ENCODE data around the gene UQCC2.
A peak's percentile ranks its signal among the peaks of the same experiment; 100 is the strongest.

UQCC2 gene

DNA sequence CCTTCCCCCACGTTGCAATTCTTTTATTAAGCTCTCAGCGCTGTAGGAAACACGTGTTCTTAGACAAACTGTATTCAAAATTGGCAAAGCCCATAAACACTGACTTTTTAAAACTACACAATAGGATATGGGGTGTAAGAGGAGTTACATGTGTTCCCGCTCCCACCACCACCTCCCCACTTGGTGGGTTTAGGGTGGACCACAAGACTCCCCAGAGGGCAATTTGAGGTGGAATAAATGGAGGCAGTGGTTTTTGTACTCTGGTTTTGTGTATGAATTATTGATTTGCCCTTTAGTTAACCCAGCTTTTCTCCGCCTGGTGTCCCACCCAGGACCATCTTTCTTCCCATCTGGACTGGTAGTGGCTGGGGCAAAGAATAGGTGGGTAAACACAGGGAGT is 3.7 kb downstream of the UQCC2 start:
- no peak for DNase-seq (ENCODE audit: low read depth)

DNA sequence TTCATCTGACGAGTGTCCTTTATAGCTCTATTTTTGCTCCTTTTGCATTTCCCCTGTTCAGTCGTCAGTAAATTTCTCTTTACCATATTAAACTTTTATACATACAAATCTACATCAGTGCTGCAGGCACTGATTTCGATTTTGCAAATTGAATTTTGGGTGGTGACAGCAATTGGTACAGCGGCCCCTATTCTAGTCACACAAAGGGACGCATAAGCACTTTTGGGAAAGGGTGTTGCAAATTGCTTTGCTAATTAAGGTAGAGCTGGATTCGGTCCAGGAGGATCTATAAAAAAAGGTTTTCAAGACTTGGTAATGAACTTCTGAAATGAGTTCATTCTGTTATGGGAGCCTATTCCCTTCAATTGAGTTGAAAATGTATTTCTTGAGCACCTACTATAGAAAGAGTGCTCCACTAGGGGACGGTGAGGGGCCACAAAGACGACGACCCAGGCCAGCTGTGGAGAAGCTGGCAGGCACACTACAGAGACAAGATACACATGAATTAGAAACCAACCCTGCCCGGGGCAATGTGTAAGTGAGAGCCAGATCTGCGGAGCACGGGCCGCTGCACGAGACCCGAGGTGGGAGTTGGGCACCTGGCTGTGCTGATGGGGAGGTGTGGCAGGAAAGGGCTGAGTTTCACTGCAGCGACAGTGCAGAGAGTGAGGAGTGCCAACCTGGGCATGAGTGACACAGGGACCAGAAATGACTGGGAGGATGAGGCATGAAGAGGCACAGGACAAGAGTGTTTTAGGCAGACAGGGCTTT is 5.4 kb downstream of the UQCC2 start:
- no peak for DNase-seq (ENCODE audit: low read depth)

DNA sequence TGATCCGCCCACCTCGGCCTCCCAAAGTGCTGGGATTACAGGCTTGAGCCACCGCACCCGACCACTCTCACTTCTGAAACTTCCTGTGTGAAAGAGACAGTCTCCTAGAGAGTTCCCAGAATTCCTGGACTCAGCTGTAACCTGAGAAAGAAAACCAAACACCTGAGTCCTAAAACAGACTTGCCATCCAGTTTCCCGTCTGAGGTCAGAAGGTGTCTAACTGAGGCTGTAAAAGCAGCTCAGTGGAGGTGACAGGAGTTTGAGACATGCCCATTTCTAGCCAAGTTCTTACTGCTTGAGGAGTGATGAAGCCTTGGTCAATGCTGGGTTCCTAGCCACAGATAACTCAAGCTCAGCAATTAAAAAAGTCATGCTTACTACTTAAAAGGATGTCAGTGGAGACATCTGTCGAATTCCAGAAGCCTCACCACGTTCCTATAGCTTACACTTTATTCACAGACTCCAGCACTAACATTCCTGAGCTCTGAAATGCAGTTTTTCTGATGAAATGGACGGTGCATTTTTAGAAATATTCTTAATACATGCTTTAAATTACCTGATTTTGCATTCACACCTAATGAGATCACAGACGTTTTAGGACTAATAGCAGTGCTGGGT is 6.1 kb downstream of the UQCC2 start:
- no peak for DNase-seq (ENCODE audit: low read depth)

DNA sequence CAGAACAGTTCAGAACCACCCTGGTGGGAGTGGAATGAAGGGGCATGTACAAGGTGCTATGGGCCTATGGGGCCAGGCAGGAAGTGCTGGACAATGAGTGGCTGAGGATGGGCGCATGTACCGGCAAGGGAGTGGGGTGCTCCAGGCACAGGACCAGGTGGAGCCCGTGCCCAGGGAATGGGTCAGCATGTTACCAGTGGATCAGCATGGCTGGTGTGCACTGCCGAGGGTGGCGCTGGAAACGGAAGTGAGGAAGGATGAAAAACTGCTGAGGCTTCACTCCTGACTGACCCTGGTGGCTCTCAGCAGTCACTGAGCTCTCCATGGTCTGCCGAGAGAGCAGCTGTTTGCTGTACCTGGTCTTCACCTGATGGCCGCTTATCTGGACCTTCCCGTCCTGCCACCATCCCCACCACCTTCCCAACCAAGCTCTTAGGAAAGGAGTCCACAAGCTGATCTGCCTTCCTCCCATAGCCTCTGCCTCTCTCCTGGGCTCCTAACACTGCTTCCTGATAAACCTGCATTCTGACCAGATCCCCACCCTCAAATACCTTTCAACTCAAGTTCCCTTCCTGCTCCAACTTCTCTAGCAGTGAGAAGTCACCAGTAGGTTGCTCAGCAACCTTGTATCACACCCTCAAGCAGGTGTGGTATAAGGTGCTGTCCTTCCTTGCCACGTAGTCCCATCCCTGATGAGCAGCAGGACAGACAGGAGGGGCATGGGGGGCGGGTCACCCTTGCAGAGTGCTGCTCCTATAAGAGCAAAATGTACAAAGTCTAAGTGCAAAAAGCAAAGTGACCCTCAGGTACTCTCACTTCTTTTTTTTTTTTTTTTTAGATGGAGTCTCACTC is 7.1 kb downstream of the UQCC2 start:
- DNase-seq (ENCODE audit: low read depth): no peak

DNA sequence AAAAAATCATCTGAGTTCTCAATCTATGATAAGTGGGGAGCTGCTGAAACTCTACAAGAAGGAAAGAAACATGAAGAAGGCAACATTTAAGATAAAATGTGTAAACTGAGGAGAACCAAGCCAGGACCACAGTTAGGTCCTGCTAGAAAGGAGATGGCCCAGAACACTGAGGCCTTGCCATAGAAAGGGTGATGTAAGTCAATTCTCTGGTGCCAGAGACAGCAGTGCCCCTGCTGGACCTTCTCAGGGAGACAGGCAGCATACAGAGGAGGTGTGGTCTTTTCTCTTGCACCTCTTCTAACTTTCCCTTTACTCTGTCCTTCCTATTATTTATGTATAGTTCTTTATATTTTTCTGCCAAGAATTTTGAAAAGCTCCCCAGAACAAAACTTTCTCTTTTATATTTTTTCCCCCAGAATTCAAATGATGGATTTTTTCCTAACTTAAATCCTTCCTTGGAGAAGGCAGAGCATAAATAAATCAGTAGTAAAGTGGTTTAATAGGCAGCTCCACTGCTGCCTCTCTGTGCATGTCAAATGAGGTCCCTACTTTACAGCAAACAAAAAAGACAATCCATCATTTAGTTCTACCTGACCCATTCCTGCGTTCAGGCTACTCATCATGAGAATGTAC is 9.0 kb downstream of the UQCC2 start:
- DNase-seq (ENCODE audit: low read depth): peak; percentile 81

DNA sequence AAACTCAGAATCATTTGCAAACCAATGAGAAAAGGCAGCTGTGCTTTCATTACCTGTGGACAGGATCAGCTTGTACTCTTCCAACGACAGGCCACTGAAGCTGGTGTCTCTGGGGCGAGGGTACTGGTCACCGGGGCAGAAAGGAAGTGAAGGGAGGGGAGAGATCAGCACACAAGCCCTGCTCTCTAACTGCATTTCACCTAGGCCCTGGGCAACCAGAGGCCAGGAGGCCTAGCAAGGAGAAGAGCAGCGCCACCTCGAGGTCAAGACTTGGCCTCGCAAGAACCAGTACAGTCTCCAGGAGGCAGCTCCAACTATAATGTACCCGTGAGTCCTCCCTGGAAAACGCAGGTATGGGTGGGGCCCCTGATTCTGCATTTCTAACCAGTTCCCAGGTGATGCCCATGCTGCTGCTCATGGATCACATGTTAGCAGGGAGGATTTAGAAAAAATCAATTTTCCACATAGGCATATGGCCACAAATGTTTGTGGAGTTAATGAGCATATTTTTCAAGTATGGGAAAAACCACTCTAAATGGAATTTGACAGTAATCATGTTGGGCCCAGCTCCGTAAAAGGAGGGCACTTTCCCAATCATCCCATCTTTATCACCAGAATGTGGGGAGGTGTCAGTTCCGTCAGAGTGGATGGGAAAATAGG is 11.0 kb downstream of the UQCC2 start:
- peak; percentile 86 for DNase-seq (ENCODE audit: low read depth)

DNA sequence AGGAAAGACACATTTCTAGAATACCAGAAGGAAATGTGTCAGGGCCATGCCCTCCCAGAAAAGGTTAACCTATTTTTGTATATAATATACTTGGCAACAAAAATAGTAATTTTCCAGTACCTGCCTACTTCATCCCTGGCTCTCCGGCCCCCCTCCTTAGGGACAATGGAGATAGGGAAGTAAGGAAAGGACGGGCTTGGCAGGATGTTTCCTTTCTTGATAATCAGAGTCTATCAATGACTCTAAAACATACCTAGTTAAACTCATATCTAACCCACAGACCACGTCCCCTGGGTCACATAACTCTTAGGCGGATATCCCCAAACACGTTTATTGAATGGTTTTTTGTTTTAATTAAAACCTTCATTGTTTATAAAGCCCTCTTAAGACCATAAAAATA is 11.8 kb downstream of the UQCC2 start:
- DNase-seq (ENCODE audit: low read depth): no peak

DNA sequence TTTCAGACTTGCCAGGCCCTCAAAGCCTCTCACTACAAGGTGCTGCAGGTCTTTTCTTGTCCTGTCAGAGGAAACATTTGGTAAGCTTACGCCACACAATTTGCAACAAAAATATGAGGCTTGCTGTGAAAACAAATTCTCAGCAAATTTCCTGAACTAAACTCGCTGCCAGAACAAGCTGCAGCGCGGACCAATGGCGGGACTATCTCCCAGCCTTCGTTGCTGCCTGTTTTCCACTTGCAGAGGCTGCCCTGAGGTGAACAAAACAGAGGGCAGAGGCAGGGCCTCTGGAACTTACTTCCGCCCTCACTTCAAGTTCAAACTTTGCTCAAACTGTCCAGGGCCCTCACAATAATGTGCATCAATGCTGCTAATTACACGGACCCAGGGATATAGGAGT is 12.4 kb downstream of the UQCC2 start:
- no peak for DNase-seq (ENCODE audit: low read depth)

DNA sequence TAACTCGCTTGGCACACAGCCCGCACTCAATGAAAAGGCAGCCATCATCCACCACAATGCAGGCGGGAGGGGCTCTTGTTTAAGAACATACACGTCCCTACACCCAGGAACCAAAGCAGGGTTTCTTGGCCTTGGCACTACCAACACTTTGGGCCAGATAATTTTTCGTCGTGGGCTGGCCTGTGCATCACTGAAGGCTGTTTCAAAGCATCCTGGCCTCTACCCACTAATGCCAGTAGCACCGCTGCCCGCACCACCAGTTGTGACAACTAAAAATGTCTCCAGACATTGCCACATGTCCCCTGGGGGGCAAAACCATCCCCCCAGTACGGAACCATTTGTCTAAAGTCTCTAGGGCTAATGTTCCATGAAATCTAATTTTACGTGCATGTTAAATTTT is 13.0 kb downstream of the UQCC2 start:
- DNase-seq (ENCODE audit: low read depth): no peak

DNA sequence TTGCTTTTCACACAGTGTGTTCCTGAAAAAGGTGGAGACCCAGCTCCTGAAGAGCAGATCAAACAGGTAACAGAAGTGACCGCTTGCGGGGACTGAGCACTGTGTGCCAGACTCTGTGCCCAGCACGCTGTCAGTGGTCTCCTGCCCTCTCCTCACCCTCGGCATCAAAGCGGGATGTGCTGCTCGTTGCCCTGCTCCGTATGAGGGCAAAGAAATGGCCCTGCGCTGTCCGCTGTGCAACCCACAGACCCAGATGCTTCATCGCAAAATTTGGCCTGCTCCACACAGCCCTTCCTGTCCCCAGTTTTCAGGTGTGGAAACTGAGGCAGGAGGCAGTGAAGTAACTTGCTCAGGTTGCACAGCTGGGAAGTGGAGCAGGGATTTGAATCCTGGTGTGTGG is 13.7 kb downstream of the UQCC2 start:
- DNase-seq (ENCODE audit: low read depth): no peak

DNA sequence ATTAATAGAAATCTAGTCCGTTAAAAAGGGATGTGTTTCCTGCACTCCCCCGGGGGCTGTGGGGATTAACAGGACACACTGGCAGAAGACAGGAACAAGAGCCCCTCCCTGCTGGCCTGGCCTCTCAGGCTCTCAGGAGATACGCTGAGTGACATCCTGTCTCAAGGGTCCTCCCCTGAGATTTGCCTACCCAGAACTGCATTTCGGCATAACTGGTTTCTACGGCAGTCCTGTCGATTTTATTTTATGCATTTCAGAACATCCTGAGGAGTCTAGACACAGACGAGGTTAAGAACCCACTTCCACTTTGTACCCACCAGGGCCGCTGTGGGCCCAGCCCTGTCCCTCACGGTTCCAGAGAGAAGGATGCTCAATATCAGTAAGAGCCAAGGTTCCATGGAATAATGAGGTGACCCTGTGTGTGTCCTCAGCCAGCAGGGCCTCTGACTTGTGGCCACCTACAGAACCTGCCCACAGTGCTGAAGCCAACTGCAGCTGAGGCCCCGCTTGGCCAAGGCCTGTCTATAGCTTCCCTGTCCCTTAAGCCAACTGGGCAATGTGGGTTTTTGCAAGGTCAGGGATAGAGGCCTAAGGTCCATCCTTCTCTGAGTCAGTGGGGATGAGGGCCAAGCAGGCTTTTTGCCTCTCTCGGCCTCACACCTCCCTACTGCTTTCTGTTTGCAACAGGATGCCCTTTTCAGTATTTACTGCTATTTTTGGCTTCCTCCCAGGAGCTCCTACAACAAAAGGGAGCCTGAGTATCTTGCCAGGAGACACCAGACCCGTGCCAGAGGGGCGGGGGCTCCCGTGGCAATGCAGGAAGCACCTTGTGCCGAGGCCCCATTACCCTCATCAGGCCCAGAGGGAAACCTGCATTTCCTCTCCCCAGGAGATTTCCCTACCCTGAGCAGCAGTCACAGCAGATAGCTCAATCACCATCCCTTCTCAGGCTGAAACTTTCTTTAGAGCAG is 14.7 kb downstream of the UQCC2 start:
- DNase-seq (ENCODE audit: low read depth): peak; percentile 56

DNA sequence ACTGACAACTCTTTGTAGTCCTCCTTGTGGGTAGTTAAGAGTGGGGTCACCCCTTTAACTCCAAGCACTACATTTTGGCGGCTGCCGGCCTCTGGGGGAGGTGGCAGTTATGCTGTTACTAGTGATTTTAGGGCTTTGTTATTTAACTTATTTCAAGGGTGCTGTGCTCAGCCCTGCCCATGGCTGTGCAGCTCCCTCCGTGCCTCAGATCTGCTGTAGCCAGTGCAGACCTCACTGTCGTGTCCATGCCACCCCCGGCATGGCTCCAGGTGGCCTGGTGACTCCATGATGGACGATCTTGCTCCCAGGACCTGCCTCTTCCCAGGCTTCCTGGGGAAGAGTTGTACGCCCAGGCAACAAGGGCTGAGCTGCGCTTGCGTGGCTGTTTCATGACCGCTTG is 15.4 kb downstream of the UQCC2 start:
- DNase-seq (ENCODE audit: low read depth): no peak

DNA sequence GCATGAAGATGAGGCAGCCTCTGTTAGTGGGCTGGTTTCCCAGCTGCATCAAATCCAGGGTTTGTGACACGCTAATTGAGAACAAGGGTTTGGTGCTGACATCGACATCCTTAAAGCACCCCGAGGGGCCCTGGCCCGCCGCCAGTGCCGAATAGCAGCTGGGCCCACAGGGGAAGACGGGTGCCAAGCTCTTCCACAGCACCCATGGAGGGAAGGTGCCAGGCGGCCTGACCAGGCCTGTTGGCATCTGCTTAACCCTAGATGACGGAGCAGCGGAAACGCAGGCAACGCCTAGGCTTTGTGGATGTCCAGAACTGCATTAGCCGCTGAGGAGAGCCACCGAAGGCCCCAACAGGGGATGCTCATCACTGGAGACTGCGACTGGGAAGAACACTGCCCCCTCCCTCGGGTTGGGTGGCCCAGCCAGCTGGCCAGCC is 16.0 kb downstream of the UQCC2 start:
- DNase-seq (ENCODE audit: low read depth): no peak

DNA sequence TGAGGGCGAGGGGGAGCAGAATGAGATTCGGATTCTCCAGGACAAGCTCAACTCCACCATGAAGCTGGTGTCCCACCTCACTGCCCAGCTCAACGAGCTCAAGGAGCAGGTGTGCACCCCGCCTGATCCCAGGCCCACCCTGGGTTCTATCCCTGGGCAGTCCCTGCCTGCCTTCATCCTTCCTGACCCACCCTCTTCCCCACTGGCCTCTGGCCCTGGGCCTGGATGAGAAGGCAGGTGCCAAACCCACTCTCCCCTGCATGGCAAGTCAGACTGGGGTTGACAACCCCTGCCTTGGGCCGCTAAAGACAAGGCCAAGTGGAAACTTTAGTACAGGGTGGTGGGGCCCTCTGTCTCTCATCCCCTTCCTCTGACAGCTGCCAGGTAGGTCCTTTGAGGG is 16.5 kb downstream of the UQCC2 start:
- DNase-seq (ENCODE audit: low read depth): no peak

DNA sequence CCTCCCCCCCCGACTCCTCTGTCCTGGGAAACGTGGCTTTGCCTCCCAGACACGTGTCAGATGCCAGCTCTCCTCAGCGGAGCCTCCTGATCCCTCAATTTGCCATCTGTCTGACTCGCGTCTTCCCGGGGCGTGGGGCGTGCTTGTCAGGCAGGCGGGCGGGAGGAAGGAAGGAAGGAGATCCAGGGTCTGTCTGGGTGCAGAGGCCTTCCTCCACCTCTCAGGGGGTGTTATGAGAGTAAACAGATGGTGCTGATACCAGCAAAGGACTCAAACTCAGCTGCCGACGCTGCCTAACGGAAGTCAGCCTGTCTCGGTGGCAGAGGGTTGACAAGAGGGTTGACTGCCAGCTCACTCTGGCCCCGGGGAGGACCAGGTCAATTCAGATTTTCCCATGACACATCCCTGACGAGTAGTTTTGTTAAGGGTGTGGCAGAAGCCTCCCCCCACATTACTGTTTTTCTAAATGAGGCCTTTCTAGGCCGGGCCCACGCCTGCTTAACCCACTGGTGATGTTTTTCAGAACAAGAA is 17.0 kb downstream of the UQCC2 start:
- peak; percentile 88 for DNase-seq (ENCODE audit: low read depth)

DNA sequence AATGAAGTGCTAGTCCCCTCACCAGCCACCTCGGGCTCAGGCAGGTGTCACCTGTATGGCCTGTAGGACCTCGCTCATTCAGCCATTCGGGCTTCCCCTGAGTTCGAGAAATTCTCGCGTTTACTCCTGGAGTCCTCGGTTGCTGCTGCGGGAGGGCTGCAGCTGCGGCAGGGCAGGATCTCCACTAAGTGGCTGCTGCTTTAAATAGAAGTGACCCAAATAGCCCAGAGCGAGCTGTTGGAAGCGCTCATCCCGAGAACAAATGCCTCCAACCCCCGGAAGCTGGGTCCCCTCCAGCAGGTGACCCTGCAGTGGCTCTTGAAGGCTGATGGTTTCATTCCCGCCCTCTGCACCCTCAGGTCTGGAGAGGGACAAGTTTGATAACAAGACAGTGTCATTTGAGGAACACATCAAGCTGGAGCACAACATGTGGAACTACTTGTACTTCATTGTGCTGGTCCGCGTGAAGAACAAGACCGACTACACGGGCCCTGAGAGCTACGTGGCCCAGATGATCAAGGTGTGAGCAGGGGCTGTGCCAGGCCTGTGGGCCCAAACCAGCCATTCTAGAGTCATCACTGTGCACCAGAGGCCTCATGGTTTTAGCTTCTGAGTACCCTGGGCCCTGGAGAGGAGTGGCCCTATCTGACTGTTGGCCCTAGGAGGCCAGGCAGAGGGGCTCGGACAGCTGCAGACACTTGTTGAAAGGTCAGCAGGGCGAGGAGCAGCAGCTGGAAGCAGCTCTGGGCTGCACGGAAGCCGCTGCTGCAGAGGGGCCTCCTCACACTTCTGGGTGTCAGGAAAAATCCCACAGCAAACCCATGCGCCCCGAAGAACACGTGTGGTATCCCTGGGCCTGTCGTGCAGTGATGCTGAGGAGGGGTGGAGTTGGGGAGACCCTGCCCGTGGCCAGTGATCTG is 18.1 kb downstream of the UQCC2 start:
- DNase-seq (ENCODE audit: low read depth): no peak

DNA sequence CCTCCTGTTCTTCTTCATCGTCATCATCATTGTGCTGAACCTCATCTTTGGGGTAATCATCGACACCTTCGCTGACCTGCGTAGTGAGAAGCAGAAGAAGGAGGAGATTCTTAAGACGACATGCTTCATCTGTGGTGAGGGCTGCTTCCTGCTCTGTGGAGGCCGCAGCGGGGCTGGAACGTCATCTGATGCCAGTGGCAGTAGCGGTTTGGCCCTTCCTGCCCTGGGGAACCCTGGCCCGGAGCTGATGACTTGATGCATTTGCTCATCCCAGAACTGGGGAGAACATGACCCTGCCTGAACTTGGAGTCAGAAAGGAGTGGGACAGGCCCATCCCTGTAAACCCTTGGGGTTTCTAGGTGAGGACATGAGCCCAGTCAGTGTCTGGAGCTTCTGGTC is 18.7 kb downstream of the UQCC2 start:
- peak; percentile 90 for DNase-seq (ENCODE audit: low read depth)

DNA sequence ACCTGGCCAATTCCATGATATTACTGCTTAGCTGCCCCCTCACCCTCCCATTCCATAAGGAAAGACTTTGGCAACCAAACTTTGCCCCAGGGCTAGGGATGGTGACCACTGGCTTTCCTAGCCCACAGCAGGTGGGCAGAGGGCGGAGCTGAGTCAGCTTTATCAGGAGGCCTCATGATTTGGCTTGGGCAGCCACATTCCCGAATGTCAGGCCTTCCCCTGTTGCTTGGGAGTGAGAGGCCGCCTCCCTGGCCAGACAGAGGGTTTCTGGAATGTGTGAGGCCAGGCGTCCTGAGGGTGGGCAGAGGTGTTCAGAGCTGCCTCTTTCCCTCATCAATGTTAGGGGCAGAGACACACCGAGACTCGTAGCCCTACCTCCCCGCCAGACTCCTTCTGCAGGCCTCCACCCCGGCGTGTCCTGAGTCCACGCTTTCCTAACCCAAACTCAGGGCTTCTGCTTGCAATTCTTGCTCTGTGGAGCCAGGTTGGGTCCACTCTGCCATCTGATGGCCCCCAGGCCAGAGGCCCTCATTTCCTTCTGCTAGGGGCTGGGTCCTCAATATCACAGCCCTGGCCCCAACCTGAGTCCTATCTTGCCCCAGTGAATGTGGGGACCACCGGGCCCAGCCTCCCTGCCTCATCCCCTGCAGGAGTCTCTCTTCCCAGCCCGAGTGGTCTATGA is 19.3 kb downstream of the UQCC2 start:
- peak; percentile 68 for DNase-seq (ENCODE audit: low read depth)

All from ELR (cell line).